Measurements from ENCODE around the gene EEF1AKMT3. TPM values are rescaled to one million over a fixed set of nuclear protein-coding genes. Genes with fewer than 3 reads are reported as not detected.

Gene EEF1AKMT3
- total RNA-seq, 1 experiment from 2014 or later: 9.3 TPM

- Histone ChIP-seq H3K9ac (ENCODE audit: low read length) (no peak overlapping the region), H3K4me3 (ENCODE audit: low read length) (no peak overlapping the region), H3K4me1 (ENCODE audit: insufficient read depth, low read length) (peaks cover 4% of the 10 kb centered on the region; the same call in 1 of the 2 replicates), H3K4me2 (ENCODE audit: low read length) (no peak overlapping the region), H3K27ac (ENCODE audit: low read length) (no peak overlapping the region), H3K79me2 (ENCODE audit: low read length) (no peaks in the 10 kb centered on the region), H4K20me1 (ENCODE audit: low read length) (no peaks in the 10 kb centered on the region), H3F3A (ENCODE audit: low read length, unreplicated experiment) (no peaks in the 10 kb centered on the region), H3K9me2 (replicated peaks; ENCODE audit: low read length) (no peaks in the 10 kb centered on the region), H3K36me3 (ENCODE audit: low read depth, low read length) (no peaks in the 10 kb centered on the region; the same call in 1 of the 2 replicates), H3K27me3 (ENCODE audit: low read length) (no peaks in the 10 kb centered on the region), H2AFZ (ENCODE audit: low read length) (no peak overlapping the region), H3K9me3 (ENCODE audit: low read length) (no peaks in the 10 kb centered on the region)
- DNase-seq: no peak
- CTCF ChIA-PET: interaction anchor here (0.6 to 1.5 kb wide), 2 partner anchors 11 to 700 kb away, joined by 3 to 9 read pairs; no protein-coding TSS in a partner anchor
- POLR2A ChIA-PET (ENCODE audit: unreplicated experiment): no interaction called here
- TF ChIP-seq EZH2 (IDR thresholded peaks at IDR 0.05; ENCODE audit: low read length, unreplicated experiment): no peak
- TF ChIP-seq CTCF (conservative IDR thresholded peaks at IDR 0.05; ENCODE audit: low read depth, low read length): no peak
- no peak for TF ChIP-seq EZH2phosphoT487 (IDR thresholded peaks at IDR 0.05; ENCODE audit: borderline replicate concordance, low read length)
- ATAC-seq: no peak
- no TSS peak for BruUV-seq (replicated peaks)
- intact Hi-C loops (cut with micrococcal nuclease): no loop called here
Observed at GRCh38 chr12:57724936-57725740, 47.3 kb upstream of the EEF1AKMT3 start.

- Histone ChIP-seq H3K9ac (ENCODE audit: low read length) (peak overlapping the region; percentile 86), H2AFZ (ENCODE audit: low read length) (peak overlapping the region; percentile 100), H3K9me3 (ENCODE audit: low read length) (no peaks in the 10 kb centered on the region), H3F3A (ENCODE audit: low read length, unreplicated experiment) (no peaks in the 10 kb centered on the region), H3K4me1 (ENCODE audit: insufficient read depth, low read length) (peaks cover 4% of the 10 kb centered on the region; the same call in 1 of the 2 replicates), H3K27ac (ENCODE audit: low read length) (no peak overlapping the region), H4K20me1 (ENCODE audit: low read length) (no peaks in the 10 kb centered on the region), H3K9me2 (replicated peaks; ENCODE audit: low read length) (no peaks in the 10 kb centered on the region), H3K4me2 (ENCODE audit: low read length) (peak overlapping the region; percentile 92), H3K36me3 (ENCODE audit: low read depth, low read length) (no peaks in the 10 kb centered on the region), H3K79me2 (ENCODE audit: low read length) (no peaks in the 10 kb centered on the region), H3K27me3 (ENCODE audit: low read length) (no peaks in the 10 kb centered on the region), H3K4me3 (ENCODE audit: low read length) (peak overlapping the region; percentile 91)
- DNase-seq (no peak), ATAC-seq (peak; percentile 0; the same call in 1 of the 2 replicates)
- no TSS peak for BruUV-seq (replicated peaks)
- intact Hi-C loops (cut with micrococcal nuclease): no loop called here
- CTCF ChIA-PET: interaction anchor here (0.6 to 1.5 kb wide), 3 partner anchors 10 to 699 kb away, joined by 3 to 9 read pairs (median 3); no protein-coding TSS in a partner anchor
- no peak for TF ChIP-seq EZH2phosphoT487 (IDR thresholded peaks at IDR 0.05; ENCODE audit: borderline replicate concordance, low read length)
- TF ChIP-seq EZH2 (IDR thresholded peaks at IDR 0.05; ENCODE audit: low read length, unreplicated experiment): no peak
- no peak for TF ChIP-seq CTCF (conservative IDR thresholded peaks at IDR 0.05; ENCODE audit: low read depth, low read length)
- POLR2A ChIA-PET (ENCODE audit: unreplicated experiment): no interaction called here
Observed at GRCh38 chr12:57725851-57726150, 46.6 kb upstream of the EEF1AKMT3 start.
